ENCODE results near the gene BCAM.

- TF ChIP-seq CTCF (IDR thresholded peaks at IDR 0.05; ENCODE audit: borderline replicate concordance, extremely low read depth, low read length, poor library complexity, severe bottlenecking) (no peak), EZH2 (IDR thresholded peaks at IDR 0.05; ENCODE audit: borderline replicate concordance, low read depth, low read length, severe bottlenecking) (no peak)
Observed at GRCh38 chr19:44777715-44778347, 31.1 kb upstream of the BCAM start, which contains the start of gene CBLC.
